Fibroblast of lung (primary cell): ENCODE measurements around the gene IL16. TPM values are rescaled to one million over a fixed set of nuclear protein-coding genes. Genes with fewer than 3 reads are reported as not detected.

Source experiments
- DNase-seq, 2 donors: peaks; one replicate each; pipeline versions ENCODE4 v3.0.0 to v3.0.0-alpha.2; 2010; ENCODE audit warnings: low read depth in 2 of 2
- H2AFZ ChIP-seq: 2 replicates; pipeline ENCODE4 v1.5.1; 2012; ENCODE audit warnings: low read length, control low read depth, inconsistent platforms
- H3K27ac ChIP-seq: 2 replicates; pipeline ENCODE4 v1.5.1; 2011; ENCODE audit warnings: low read length, control low read depth; ENCODE audit not compliant: insufficient read depth
- H3K27me3 ChIP-seq: 2 replicates; pipeline ENCODE4 v1.5.1; 2011; ENCODE audit warnings: mild to moderate bottlenecking, low read length; ENCODE audit not compliant: control insufficient read depth, insufficient read depth
- H3K36me3 ChIP-seq: 2 replicates; pipeline ENCODE4 v1.5.1; 2011; ENCODE audit warnings: low read length; ENCODE audit not compliant: control insufficient read depth, insufficient read depth
- H3K4me1 ChIP-seq: 2 replicates; pipeline ENCODE4 v1.5.1; 2011; ENCODE audit warnings: low read length; ENCODE audit not compliant: control insufficient read depth, insufficient read depth; ENCODE audit errors: extremely low read depth
- H3K4me2 ChIP-seq: 2 replicates; pipeline ENCODE4 v1.5.1; 2011; ENCODE audit warnings: low read length, control low read depth; ENCODE audit not compliant: insufficient read depth; ENCODE audit errors: extremely low read depth
- H3K4me3 ChIP-seq, 4 experiments: fragments of 200-600 bp in 1 of 4; sonication (generic) in 1 of 4; replicated peaks in 1 of 4; 2 replicates each; pipeline ENCODE4 v1.5.1; 2011 to 2016; ENCODE audit warnings: low read length in 4 of 4, low read depth in 3 of 4, mild to moderate bottlenecking in 3 of 4, control low read depth in 2 of 4, inconsistent platforms in 1 of 4, mixed read lengths in 1 of 4; ENCODE audit not compliant: insufficient read depth in 1 of 4; ENCODE audit errors: control extremely low read depth in 1 of 4
- H3K79me2 ChIP-seq: 2 replicates; pipeline ENCODE4 v1.5.1; 2012; ENCODE audit warnings: mild to moderate bottlenecking, low read length, inconsistent platforms; ENCODE audit not compliant: control insufficient read depth, insufficient read depth
- H3K9ac ChIP-seq: 2 replicates; pipeline ENCODE4 v1.5.1; 2011; ENCODE audit warnings: mild to moderate bottlenecking, low read length, control low read depth; ENCODE audit not compliant: insufficient read depth
- H3K9me3 ChIP-seq: 2 replicates; pipeline ENCODE4 v1.5.1; 2012; ENCODE audit warnings: low read depth, low read length; ENCODE audit not compliant: control insufficient read depth, insufficient read depth
- H4K20me1 ChIP-seq: 2 replicates; pipeline ENCODE4 v1.5.1; 2011; ENCODE audit warnings: low read length; ENCODE audit not compliant: control insufficient read depth, insufficient read depth; ENCODE audit errors: extremely low read depth
- EZH2 ChIP-seq: IDR thresholded peaks from 2 replicates; pipeline ENCODE4 v1.5.1; 2012; ENCODE audit warnings: low read length, control low read depth, mild to moderate bottlenecking; ENCODE audit errors: missing control alignments
- polyA plus RNA-seq, 2 donors: library from polyadenylated mRNA; depleted of rRNA in 1 of 2; stranded (reverse) in 1 of 2; unstranded in 1 of 2; fragments of >200 nt; gene quantifications; 2 replicates each; pipeline ENCODE4 v1.2.1, GENCODE V29; 2011 to 2012; ENCODE audit warnings: missing spikeins in 1 of 2
- total RNA-seq: library from RNA; depleted of rRNA; stranded (reverse); fragments of >200 nt; gene quantifications from 2 replicates; pipeline ENCODE4 v1.2.1, GENCODE V29; 2014
- TF ChIP-seq, protein P1 (sequence below), 2 donors: IDR thresholded peaks in 1 of 2; conservative IDR thresholded peaks in 1 of 2; 1 replicate in 1 of 2; 2 replicates in 1 of 2; pipeline ENCODE4 v1.5.1; 2011 to 2012; ENCODE audit warnings: low read length in 2 of 2, control low read depth in 1 of 2, inconsistent platforms in 1 of 2, low read depth in 1 of 2, mild to moderate bottlenecking in 1 of 2

The IL16 gene
- total and polyA plus RNA-seq, 2 donors (not counting 1 experiment from before 2014, with no cell fraction given), result 0.96 to 5.0 TPM

- peak; percentile 61 to 82 for DNase-seq
- Histone ChIP-seq H3K27ac (no peak overlapping the region), H3K9me3 (no peaks in the 10 kb centered on the region), H3K4me2 (peak overlapping the region; percentile 77), H3K4me1 (peaks cover 4% of the 10 kb centered on the region), H4K20me1 (no peaks in the 10 kb centered on the region), H3K4me3 (peak overlapping the region in 1 of 4 experiments; percentile 20), H3K36me3 (no peaks in the 10 kb centered on the region), H3K9ac (no peak overlapping the region), H3K79me2 (no peaks in the 10 kb centered on the region), H2AFZ (no peak overlapping the region), H3K27me3 (no peaks in the 10 kb centered on the region)
- no peak for TF ChIP-seq EZH2
- TF ChIP-seq, protein P1, sequence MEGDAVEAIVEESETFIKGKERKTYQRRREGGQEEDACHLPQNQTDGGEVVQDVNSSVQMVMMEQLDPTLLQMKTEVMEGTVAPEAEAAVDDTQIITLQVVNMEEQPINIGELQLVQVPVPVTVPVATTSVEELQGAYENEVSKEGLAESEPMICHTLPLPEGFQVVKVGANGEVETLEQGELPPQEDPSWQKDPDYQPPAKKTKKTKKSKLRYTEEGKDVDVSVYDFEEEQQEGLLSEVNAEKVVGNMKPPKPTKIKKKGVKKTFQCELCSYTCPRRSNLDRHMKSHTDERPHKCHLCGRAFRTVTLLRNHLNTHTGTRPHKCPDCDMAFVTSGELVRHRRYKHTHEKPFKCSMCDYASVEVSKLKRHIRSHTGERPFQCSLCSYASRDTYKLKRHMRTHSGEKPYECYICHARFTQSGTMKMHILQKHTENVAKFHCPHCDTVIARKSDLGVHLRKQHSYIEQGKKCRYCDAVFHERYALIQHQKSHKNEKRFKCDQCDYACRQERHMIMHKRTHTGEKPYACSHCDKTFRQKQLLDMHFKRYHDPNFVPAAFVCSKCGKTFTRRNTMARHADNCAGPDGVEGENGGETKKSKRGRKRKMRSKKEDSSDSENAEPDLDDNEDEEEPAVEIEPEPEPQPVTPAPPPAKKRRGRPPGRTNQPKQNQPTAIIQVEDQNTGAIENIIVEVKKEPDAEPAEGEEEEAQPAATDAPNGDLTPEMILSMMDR (conservative IDR thresholded peaks at IDR 0.05 in 1 of 2, IDR thresholded peaks at IDR 0.05 in 1 of 2; ENCODE audit: low read depth in 1 of 2, low read length in 2 of 2), result peak; percentile 93 to 96
Measured at GRCh38 chr15:81265944-81266775, 69.5 kb downstream of the IL16 start.

DNA sequence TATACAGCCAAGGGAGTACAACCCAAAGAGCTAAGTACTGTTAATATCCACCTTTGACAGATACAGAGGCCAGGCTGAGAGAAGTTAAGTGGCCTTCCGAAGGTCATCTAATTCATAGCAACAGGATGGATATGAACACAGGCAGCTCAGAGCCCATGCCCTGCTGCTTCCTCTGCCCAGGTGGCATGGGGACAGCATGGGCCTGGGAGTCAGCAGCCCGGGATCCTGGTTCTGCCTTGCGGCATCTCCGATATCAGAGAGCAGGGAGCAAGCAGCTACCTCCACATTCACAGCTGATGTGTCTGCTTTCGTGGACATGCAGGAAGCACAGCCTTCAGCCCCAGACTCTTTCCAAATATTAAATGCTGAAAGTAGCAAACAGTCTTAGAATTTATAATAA, 71.7 kb downstream of the IL16 start:
- no peak overlapping the region for H3K4me3 ChIP-seq
- H3K9ac ChIP-seq, result no peak overlapping the region
- no peaks in the 10 kb centered on the region for H3K9me3 ChIP-seq
- H3K79me2 ChIP-seq, result no peaks in the 10 kb centered on the region
- H3K27ac ChIP-seq, result no peak overlapping the region
- H3K4me2 ChIP-seq, result no peak overlapping the region
- H4K20me1 ChIP-seq, result no peaks in the 10 kb centered on the region
- no peak overlapping the region for H2AFZ ChIP-seq
- H3K4me1 ChIP-seq, result peaks cover 4% of the 10 kb centered on the region
- no peak for DNase-seq
- H3K27me3 ChIP-seq, result peaks cover 2% of the 10 kb centered on the region
- H3K36me3 ChIP-seq, result no peaks in the 10 kb centered on the region
- TF ChIP-seq, protein P1 (conservative IDR thresholded peaks at IDR 0.05 in 1 of 2, IDR thresholded peaks at IDR 0.05 in 1 of 2; ENCODE audit: low read depth in 1 of 2, low read length in 2 of 2), result no peak
- no peak for TF ChIP-seq EZH2

DNA sequence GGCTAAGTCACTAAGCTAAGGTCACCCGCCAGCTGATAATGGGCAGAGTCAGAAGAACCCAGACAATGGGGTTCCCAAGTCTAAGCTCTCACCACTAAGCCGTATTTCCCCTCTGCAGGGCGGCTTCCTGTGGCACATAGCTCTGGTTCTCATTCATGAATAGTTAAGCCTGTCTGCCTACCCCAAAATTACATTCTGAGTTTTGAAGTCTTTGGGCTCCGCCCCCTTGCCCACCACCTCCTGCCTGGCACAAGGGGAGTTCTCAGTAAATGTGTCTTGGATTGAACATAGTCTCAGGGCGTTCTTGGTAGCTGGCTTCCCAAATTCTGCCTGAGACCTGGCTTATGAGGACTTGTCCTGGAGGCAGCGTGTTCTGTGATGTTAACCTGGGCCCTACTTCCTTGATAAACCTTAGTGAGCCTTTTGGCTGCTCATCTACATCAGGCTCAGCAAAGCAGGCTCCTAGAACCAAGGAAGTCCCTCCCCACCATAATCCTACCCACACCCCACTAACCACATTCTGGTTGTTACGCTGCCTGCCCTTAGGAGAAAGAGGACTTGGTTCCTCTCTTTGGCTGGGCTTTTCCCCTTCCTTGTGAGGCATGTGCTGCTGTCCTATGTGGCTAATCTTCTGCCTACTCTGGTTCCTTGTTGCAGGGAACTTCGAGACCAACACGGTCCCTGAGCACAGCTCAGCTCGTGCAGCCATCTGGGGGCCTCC, 72.4 kb downstream of the IL16 start:
- Histone ChIP-seq H3K4me3 (no peak overlapping the region), H3K27me3 (peaks cover 2% of the 10 kb centered on the region), H3K27ac (no peak overlapping the region), H3K79me2 (no peaks in the 10 kb centered on the region), H3K36me3 (no peaks in the 10 kb centered on the region), H2AFZ (no peak overlapping the region), H3K4me2 (no peak overlapping the region), H3K9me3 (no peaks in the 10 kb centered on the region), H3K9ac (no peak overlapping the region), H4K20me1 (no peaks in the 10 kb centered on the region), H3K4me1 (peaks cover 4% of the 10 kb centered on the region)
- DNase-seq, result no peak
- TF ChIP-seq, protein P1 (conservative IDR thresholded peaks at IDR 0.05 in 1 of 2, IDR thresholded peaks at IDR 0.05 in 1 of 2; ENCODE audit: low read depth in 1 of 2, low read length in 2 of 2), result no peak
- no peak for TF ChIP-seq EZH2
